Measurements from ENCODE around the gene ZMPSTE24.
"Not testable (repeated sequence)": the region's sequence is repeated elsewhere in the genome, so short reads cannot be mapped to it uniquely, and the experiment has no call there.

DNA sequence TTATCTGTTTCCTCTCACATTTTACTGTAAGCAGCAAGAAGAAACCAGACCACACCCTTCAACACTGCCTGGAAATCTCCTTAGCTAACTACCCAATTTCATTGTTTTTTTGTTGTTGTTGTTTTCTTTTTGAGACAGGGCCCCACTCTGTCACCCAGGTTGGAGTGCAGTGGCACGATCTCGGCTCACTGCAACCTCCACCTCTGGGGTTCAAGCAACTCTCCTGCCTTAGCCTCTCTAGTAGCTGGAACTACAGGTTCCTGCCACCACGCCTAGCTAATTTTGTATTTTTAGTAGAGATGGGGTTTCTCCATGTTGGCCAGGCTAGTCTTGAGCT lies 84.3 kb downstream of the ZMPSTE24 start:
- TF ChIP-seq EP300 (IDR thresholded peaks at IDR 0.05; ENCODE audit: low read depth) = not testable (repeated sequence)
- TF ChIP-seq, protein P1, sequence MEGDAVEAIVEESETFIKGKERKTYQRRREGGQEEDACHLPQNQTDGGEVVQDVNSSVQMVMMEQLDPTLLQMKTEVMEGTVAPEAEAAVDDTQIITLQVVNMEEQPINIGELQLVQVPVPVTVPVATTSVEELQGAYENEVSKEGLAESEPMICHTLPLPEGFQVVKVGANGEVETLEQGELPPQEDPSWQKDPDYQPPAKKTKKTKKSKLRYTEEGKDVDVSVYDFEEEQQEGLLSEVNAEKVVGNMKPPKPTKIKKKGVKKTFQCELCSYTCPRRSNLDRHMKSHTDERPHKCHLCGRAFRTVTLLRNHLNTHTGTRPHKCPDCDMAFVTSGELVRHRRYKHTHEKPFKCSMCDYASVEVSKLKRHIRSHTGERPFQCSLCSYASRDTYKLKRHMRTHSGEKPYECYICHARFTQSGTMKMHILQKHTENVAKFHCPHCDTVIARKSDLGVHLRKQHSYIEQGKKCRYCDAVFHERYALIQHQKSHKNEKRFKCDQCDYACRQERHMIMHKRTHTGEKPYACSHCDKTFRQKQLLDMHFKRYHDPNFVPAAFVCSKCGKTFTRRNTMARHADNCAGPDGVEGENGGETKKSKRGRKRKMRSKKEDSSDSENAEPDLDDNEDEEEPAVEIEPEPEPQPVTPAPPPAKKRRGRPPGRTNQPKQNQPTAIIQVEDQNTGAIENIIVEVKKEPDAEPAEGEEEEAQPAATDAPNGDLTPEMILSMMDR (IDR thresholded peaks at IDR 0.05) = not testable (repeated sequence)
